GM12873 (cell line): Measurements from ENCODE around the gene CA10.

ENCODE experiments used
- TF ChIP-seq, protein P1 (sequence below): IDR thresholded peaks from 2 replicates; pipeline ENCODE4 v1.5.1; 2012; ENCODE audit warnings: low read depth, mild to moderate bottlenecking, moderate library complexity, low read length, control low read depth; ENCODE audit not compliant: insufficient read depth; ENCODE audit errors: missing control alignments

The CA10 gene

GRCh38 chr17:51935477-51935876 is 223.0 kb downstream of the CA10 start:
- TF ChIP-seq, protein P1, sequence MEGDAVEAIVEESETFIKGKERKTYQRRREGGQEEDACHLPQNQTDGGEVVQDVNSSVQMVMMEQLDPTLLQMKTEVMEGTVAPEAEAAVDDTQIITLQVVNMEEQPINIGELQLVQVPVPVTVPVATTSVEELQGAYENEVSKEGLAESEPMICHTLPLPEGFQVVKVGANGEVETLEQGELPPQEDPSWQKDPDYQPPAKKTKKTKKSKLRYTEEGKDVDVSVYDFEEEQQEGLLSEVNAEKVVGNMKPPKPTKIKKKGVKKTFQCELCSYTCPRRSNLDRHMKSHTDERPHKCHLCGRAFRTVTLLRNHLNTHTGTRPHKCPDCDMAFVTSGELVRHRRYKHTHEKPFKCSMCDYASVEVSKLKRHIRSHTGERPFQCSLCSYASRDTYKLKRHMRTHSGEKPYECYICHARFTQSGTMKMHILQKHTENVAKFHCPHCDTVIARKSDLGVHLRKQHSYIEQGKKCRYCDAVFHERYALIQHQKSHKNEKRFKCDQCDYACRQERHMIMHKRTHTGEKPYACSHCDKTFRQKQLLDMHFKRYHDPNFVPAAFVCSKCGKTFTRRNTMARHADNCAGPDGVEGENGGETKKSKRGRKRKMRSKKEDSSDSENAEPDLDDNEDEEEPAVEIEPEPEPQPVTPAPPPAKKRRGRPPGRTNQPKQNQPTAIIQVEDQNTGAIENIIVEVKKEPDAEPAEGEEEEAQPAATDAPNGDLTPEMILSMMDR: no peak

DNA sequence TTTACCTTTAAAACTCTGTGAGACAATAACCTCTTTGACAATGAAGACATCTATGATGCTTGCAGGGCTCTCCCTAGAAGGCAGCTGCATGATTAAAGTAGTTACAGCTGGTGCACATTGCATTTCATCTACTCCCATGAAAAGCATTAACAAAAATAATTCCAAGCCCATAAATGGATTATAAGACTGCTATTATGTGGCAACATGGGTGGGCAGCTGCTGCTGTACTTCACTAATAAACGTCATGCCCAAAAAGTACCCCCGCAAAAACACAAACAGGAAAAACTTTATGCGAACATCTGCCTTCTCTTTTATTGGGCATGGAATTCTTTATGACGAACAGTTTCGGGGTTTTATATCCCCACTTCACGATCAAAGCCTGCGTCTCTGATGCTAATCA is 224.9 kb downstream of the CA10 start:
- TF ChIP-seq, protein P1: no peak

GRCh38 chr17:51926448-51926847 is 232.1 kb downstream of the CA10 start:
- TF ChIP-seq, protein P1: no peak

DNA sequence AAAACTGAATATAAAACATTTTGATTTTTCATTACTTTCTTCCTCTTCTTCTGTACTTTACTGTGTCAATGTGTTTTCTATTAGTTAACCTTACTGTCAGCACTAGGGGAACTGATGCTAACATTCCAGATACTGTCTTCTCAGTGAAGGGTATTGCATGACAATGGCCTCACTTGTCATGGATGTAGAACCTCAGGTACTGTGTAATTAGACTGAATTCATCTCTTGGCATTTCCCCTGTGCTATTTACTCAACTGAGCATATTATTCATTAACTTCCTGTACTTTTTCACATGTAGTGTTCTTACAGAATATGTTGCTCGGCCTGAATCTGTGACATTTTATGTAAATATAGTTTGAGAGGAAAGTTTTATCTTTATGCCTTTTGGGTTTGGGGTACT is 237.0 kb downstream of the CA10 start:
- TF ChIP-seq, protein P1: no peak

DNA sequence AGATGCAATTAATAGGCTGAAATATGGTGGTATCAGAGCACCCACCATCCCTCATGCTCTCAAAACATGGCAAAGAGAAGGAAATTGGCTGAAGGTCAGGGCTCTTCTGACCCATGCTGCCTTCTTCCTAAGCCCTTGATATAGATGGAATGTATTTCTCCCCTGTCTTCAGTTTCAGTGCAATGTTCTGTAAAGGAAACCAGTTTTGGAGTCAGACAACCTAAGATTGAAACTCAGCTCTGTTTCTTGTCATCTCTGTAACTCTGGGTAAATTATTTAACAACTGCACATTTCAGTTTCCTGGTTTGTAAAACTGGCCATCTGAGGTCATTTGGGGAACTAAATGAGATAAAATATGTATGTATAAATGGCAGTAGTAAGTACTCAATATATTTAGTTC is 243.9 kb downstream of the CA10 start:
- TF ChIP-seq, protein P1: no peak

DNA sequence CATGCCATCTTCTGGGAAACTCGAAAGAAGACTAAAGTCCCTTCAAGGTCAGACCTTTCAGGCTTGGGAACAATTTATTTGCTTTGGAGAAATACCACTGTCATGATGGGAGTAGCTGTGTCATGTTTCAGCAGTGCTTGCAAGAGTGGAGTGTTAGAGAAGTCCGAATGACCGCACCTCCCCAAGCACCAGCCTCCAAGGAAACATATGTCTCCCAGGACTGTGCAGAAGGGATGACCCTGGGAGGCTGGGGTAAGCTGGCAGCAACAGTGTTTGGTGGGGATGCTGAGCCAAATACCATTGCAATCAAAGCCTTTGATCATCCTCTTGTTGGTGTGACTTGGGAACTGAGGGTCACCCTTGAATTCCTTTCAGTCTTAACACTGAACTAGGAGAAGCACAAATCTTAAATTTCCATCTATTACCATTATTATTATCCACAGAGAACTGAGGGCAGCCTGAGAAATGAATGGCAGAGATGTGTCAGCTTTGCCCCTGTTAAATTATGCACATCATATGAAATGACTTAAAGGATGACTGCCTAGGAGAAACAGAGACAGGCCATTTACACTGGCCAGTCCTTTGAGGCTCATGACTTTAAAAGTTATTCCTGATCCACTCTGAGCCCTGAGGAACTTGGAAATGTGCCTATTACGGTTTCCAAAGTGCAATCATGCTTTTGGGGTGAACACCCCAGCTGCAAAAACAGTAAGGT is 244.9 kb downstream of the CA10 start:
- TF ChIP-seq, protein P1: no peak

GRCh38 chr17:51912939-51913338 is 245.6 kb downstream of the CA10 start:
- TF ChIP-seq, protein P1: no peak
